Measurements from ENCODE around the gene MRPL37. TPM values are rescaled to one million over a fixed set of nuclear protein-coding genes. Genes with fewer than 3 reads are reported as not detected.

Gene MRPL37
- polyA plus RNA-seq, 2 of the 4 experiments (the other 2 are of a cell fraction), result 16.2 to 68.9 TPM

- 59% methylated on average over 3 of the region's 3 CpGs for WGBS (ENCODE audit: missing lambda C conversion rate)
- FAIRE-seq (no peak), ATAC-seq (no peak), DNase-seq (ENCODE audit: low read depth in 1 of 2, low spot score in 1 of 2) (no peak)
- Histone ChIP-seq H3K9me3 (no peaks in the 10 kb centered on the region), H3K4me3 (no peak overlapping the region), H3K27ac (no peak overlapping the region), H3K4me2 (no peak overlapping the region), H3K4me1 (0 out of 3 replicates have a peak, but pooled peaks cover 3% of the 10 kb centered on the region)
- ChIA-PET CTCF (interaction anchor here (0.9 to 2.3 kb wide), 2 partner anchors 13 to 48 kb away, joined by 3 to 5 read pairs; no protein-coding TSS in a partner anchor), POLR2A (no interaction called here)
- TF ChIP-seq PBX3 (IDR thresholded peaks at IDR 0.05) (no peak), EP300 (IDR thresholded peaks at IDR 0.05) (no peak), RARB (CRISPR knock-in tag; IDR thresholded peaks at IDR 0.05) (no peak), SMC3 (IDR thresholded peaks at IDR 0.05) (no peak), USF2 (IDR thresholded peaks at IDR 0.05) (no peak), HDAC2 (IDR thresholded peaks at IDR 0.05) (no peak), EHMT2 (IDR thresholded peaks at IDR 0.05; ENCODE audit: low read depth) (no peak), RFX5 (IDR thresholded peaks at IDR 0.05) (no peak), HOXB5 (CRISPR knock-in tag; IDR thresholded peaks at IDR 0.05) (no peak), HEYL (CRISPR knock-in tag; IDR thresholded peaks at IDR 0.05) (no peak), HES2 (IDR thresholded peaks at IDR 0.05) (no peak), FOSL2 (IDR thresholded peaks at IDR 0.05) (no peak), FOSL2 (CRISPR knock-in tag; IDR thresholded peaks at IDR 0.05) (no peak), KDM5A (IDR thresholded peaks at IDR 0.05) (no peak), CHD4 (IDR thresholded peaks at IDR 0.05; ENCODE audit: borderline replicate concordance) (no peak), GATA3 (IDR thresholded peaks at IDR 0.05; ENCODE audit: borderline replicate concordance) (no peak)
These were observed 30.9 kb upstream of the MRPL37 start for GRCh38 chr1:54169068-54169467.

GRCh38 chr1:54171016-54171415, 29.0 kb upstream of the MRPL37 start:
- CTCF ChIA-PET, result interaction anchor here (1.6 kb wide), 1 partner anchor 9 kb away, joined by 4 read pairs; no protein-coding TSS in a partner anchor
- TF ChIP-seq ZNF302 (CRISPR knock-in tag; IDR thresholded peaks at IDR 0.05), result no peak
- TF ChIP-seq EHMT2 (IDR thresholded peaks at IDR 0.05; ENCODE audit: low read depth), result no peak
- TF ChIP-seq RFX5 (IDR thresholded peaks at IDR 0.05), result no peak
- no peak for TF ChIP-seq NPAS2 (CRISPR knock-in tag; IDR thresholded peaks at IDR 0.05; ENCODE audit: borderline replicate concordance)
- no peak for TF ChIP-seq CBX8 (IDR thresholded peaks at IDR 0.05)
- 87% methylated on average over 7 of the region's 8 CpGs for WGBS (ENCODE audit: missing lambda C conversion rate)
- POLR2A ChIA-PET, result no interaction called here
- no peak overlapping the region for H3K4me3 ChIP-seq
- no peak for ATAC-seq
- H3K27ac ChIP-seq, result no peak overlapping the region
- H3K9me3 ChIP-seq, result no peaks in the 10 kb centered on the region
- H3K4me1 ChIP-seq, result 0 out of 3 replicates have a peak, but pooled peaks cover 3% of the 10 kb centered on the region
- no peak overlapping the region for H3K4me2 ChIP-seq
- no peak for DNase-seq (ENCODE audit: low read depth in 1 of 2, low spot score in 1 of 2)
- no peak for FAIRE-seq

- 84% methylated on average over 6 of the region's 8 CpGs for WGBS (ENCODE audit: missing lambda C conversion rate)
- no peak overlapping the region for H3K4me3 ChIP-seq
- no peak for DNase-seq (ENCODE audit: low read depth in 1 of 2, low spot score in 1 of 2)
- H3K27ac ChIP-seq, result no peak overlapping the region
- ATAC-seq, result no peak
- ChIA-PET CTCF (interaction anchor here (1.6 kb wide), 1 partner anchor 10 kb away, joined by 4 read pairs; no protein-coding TSS in a partner anchor), POLR2A (no interaction called here)
- no peaks in the 10 kb centered on the region for H3K9me3 ChIP-seq
- no peak overlapping the region for H3K4me2 ChIP-seq
- no peak for FAIRE-seq
- 0 out of 3 replicates have a peak, but pooled peaks cover 3% of the 10 kb centered on the region for H3K4me1 ChIP-seq
- TF ChIP-seq JUN (IDR thresholded peaks at IDR 0.05), result no peak
These were observed 28.4 kb upstream of the MRPL37 start for GRCh38 chr1:54171606-54172005.
